Measurements from ENCODE around the gene QPCTL. TPM values are rescaled to one million over a fixed set of nuclear protein-coding genes. Genes with fewer than 3 reads are reported as not detected.
"Not testable (repeated sequence)": the region's sequence is repeated elsewhere in the genome, so short reads cannot be mapped to it uniquely, and the experiment has no call there.

QPCTL gene
- total RNA-seq, 1 donor from 2014 or later = 9.1 TPM

DNA sequence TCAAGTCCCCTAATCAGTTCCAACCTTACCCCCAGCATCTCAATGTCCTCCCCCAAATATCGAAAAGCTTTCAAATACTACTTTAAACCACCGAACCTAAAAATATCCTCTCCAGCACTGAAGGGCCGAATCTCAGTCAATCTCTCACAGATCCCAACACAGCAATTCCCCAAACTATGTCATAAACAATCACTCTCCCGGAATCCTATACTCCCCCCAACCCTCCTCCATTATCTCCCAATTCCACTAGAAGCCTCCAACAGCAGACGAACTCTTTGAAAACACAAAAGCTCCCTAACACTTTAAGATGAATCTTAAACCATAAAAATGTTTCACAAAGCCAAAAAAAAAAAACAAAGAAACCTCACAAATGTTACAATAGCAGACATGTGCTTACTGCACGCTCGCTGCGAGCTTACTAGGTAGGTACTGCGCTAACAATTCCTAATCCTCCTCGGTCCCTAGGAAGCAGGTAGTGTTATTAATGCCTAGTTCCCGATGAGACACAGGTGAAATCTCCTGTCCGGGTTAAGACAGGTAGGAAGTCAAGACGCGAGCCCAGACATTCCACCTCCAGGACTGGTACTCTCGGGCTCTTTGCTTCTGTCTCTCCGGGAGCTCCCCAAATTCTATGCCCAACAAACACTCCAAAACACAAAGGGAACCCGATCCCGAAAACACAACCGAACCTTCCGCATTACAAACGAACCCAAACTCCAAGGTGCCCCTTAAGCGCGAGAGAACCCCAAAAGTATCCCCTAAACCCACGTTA lies 24.1 kb downstream of the QPCTL start:
- TF ChIP-seq, protein P1, sequence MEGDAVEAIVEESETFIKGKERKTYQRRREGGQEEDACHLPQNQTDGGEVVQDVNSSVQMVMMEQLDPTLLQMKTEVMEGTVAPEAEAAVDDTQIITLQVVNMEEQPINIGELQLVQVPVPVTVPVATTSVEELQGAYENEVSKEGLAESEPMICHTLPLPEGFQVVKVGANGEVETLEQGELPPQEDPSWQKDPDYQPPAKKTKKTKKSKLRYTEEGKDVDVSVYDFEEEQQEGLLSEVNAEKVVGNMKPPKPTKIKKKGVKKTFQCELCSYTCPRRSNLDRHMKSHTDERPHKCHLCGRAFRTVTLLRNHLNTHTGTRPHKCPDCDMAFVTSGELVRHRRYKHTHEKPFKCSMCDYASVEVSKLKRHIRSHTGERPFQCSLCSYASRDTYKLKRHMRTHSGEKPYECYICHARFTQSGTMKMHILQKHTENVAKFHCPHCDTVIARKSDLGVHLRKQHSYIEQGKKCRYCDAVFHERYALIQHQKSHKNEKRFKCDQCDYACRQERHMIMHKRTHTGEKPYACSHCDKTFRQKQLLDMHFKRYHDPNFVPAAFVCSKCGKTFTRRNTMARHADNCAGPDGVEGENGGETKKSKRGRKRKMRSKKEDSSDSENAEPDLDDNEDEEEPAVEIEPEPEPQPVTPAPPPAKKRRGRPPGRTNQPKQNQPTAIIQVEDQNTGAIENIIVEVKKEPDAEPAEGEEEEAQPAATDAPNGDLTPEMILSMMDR (IDR thresholded peaks at IDR 0.05; ENCODE audit: unreplicated experiment) = no peak
- no peaks in the 10 kb centered on the region for H3K27me3 Mint-ChIP-seq (ENCODE audit: low read depth)

DNA sequence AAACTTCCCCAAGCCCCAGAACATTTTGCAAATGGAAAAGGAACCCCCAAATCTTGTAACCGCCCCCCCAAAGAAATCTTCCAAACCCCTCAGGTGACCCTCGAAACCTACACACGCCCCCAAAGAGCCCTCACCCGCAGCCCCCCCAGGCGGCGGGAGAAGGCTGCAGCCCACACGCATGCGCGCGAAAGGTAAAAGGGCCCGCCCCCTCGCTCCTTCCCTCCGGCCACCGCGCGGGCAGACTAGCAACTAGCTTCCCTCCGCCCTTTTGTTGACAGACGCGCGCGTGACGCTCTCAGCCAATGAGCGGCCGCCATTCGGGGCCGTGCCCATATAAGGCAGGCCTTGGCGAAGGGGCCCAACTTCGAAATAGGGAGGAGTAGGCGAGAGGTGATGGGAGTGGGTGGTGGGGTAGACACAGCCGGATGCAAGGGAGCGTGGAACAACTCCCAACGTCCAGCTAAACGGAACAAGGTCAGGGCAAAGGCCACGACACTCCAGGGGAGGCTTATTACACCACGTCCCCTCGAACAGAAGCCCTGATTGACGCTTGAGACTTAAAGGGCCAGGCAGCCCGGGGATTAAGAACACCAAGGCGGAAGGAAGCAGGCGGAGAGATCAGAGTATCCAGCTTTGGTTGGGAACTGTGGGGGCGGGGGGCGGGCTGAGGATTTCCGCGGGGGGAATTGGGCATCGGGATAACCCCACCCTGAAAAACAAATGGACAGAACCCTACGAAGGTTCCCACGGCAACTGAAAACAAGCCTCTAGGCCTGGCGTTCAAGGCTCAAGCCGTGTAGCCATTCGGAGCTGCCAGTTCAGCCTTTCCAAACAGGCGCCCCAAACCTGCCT lies 24.9 kb downstream of the QPCTL start:
- Mint-ChIP-seq H3K9me3 (no peaks in the 10 kb centered on the region), H3K4me1 (peaks cover 24% of the 10 kb centered on the region), H3K27ac (peak overlapping the region; percentile 99), H3K36me3 (peaks cover 14% of the 10 kb centered on the region), H3K27me3 (ENCODE audit: low read depth) (no peaks in the 10 kb centered on the region), H3K4me3 (peak overlapping the region; percentile 93)
- TF ChIP-seq, protein P1 (IDR thresholded peaks at IDR 0.05; ENCODE audit: unreplicated experiment) = no peak
- DNase-seq (ENCODE audit: low spot score in 2 of 2, unreplicated experiment in 2 of 2) = peak; percentile 95 to 96

More for the DNA sequence above, 24.1 kb downstream of the QPCTL start:
- Mint-ChIP-seq H3K36me3 (peaks cover 15% of the 10 kb centered on the region), H3K27ac (peak overlapping the region; percentile 99), H3K4me1 (peaks cover 24% of the 10 kb centered on the region), H3K4me3 (peak overlapping the region; percentile 93), H3K9me3 (no peaks in the 10 kb centered on the region)
- peak in 1 of 2 experiments; percentile 45 for DNase-seq (ENCODE audit: low spot score in 2 of 2, unreplicated experiment in 2 of 2)

DNA sequence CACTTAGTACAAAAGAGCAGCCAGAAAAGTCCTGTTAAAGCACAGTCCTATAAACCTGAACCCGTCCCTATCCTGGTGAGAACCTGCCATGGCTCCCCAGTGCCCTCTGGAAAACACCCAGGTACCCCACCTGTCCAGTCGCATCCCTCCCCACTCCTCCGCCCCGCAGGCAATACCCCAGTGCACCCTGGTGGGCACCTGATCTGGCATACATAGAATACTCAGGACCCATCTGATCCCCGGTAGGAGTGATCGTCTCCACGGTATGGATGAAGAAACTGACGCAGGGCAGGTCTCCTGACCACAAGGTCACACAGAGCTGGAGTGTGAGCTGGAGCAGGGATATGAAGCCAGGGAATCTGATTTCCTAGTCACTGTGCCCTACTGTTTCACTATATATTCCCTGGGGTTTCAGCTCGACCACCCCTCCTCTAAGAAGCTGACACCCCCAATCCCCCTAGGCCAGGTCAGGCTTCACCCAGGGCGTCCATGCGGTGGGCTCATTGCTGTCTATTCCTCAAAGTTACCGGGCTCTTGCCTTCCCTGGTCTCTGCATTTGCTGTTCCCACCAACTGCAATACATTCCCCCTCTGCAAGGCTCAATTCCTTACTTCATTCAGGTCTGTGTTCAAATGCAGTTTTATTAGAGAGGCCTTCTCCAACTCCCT lies 25.7 kb downstream of the QPCTL start:
- Mint-ChIP-seq H3K4me3 (peak overlapping the region; percentile 93), H3K4me1 (peaks cover 24% of the 10 kb centered on the region)
- no peak for DNase-seq (ENCODE audit: low spot score in 2 of 2, unreplicated experiment in 2 of 2)

DNA sequence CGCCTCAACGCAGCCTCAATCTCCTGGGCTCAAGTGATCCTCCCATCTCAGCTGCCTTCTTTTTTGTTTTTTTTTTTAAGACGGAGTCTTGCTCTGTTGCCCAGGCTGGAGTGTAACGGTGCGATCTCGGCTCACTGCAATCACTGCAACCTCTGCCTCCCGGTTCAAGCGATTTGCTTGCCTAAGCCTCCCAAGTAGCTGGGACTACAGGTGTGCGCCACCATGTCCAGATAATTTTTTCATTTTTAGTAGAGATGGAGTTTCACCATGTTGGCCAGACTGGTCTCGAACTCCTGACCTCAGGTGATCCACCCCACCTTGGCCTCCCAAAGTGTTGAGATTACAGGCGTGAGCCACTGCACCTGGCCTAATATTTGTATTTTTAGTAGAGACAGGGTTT lies 27.6 kb downstream of the QPCTL start:
- H3K4me3 Mint-ChIP-seq; DNase-seq (ENCODE audit: low spot score in 2 of 2, unreplicated experiment in 2 of 2); H3K9me3 Mint-ChIP-seq; H3K27me3 Mint-ChIP-seq (ENCODE audit: low read depth); H3K27ac Mint-ChIP-seq: not testable (repeated sequence)
- peaks cover 14% of the 10 kb centered on the region for H3K36me3 Mint-ChIP-seq
- peaks cover 24% of the 10 kb centered on the region for H3K4me1 Mint-ChIP-seq

More for the DNA sequence above, 25.7 kb downstream of the QPCTL start:
- peaks cover 14% of the 10 kb centered on the region for H3K36me3 Mint-ChIP-seq
- no peaks in the 10 kb centered on the region for H3K9me3 Mint-ChIP-seq
- TF ChIP-seq, protein P1 (IDR thresholded peaks at IDR 0.05; ENCODE audit: unreplicated experiment) = no peak
- peak overlapping the region; percentile 99 for H3K27ac Mint-ChIP-seq
- no peaks in the 10 kb centered on the region for H3K27me3 Mint-ChIP-seq (ENCODE audit: low read depth)

DNA sequence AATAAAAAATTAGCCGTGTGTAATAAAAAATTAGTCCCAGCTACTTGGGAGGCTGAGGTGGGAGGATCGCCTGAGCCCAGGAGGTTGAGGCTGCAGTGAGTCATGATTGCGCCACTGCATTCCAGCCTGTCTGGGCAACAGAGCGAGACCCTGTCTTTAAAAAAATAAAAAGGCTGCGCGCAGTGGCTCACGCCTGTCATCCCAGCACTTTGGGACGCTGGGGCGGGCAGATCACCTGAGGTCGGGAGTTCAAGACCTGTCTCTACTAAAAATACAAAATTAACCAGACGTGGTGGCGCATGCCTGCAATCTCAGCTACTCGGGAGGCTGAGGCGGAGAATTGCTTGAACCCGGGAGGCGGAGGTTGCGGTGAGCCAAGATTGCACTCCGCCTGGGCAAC lies 36.2 kb downstream of the QPCTL start:
- H3K27me3 Mint-ChIP-seq (ENCODE audit: low read depth); H3K9me3 Mint-ChIP-seq; DNase-seq (ENCODE audit: low spot score in 2 of 2, unreplicated experiment in 2 of 2); H3K36me3 Mint-ChIP-seq; H3K27ac Mint-ChIP-seq; H3K4me3 Mint-ChIP-seq: not testable (repeated sequence)
- H3K4me1 Mint-ChIP-seq = peaks cover 14% of the 10 kb centered on the region

DNA sequence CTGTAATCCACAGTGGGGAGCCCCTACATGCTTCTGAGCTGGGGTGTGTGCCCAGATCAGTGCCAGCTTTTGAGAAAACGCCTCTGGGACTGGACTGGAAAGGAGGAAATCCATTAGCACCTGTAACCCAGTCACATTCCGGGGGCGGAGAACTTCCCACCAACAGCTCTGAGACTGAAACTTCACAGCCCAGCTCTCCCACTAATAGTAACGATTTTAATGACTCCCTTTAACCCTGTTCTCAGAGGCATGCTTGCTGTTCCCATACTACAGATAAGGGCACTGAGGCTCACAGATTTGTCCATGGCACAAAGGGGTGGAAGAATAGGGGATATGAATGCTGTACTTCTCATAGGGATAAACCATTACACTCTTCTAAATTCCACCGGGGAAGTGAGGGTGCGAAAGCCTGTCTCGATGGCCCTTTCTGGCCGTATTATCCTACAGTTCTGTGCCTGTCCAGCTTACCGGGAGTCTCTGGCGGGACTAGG lies 37.4 kb downstream of the QPCTL start:
- TF ChIP-seq, protein P1 (IDR thresholded peaks at IDR 0.05; ENCODE audit: unreplicated experiment) = no peak

More for the DNA sequence above, 37.4 kb downstream of the QPCTL start:
- Mint-ChIP-seq H3K4me1 (peaks cover 14% of the 10 kb centered on the region), H3K36me3 (no peaks in the 10 kb centered on the region), H3K4me3 (peak overlapping the region; percentile 89), H3K9me3 (no peaks in the 10 kb centered on the region), H3K27me3 (ENCODE audit: low read depth) (no peaks in the 10 kb centered on the region), H3K27ac (peak overlapping the region; percentile 76)
- no peak for DNase-seq (ENCODE audit: low spot score in 2 of 2, unreplicated experiment in 2 of 2)

Measured in mesothelial cell of epicardium (in vitro differentiated cells).